ENCODE results near the gene BMP5.

GRCh38 chr6:55729665-55730064 lies 145.7 kb downstream of the BMP5 start:
- TF ChIP-seq CTCF (IDR thresholded peaks at IDR 0.05; ENCODE audit: low read length) (no peak), EZH2phosphoT487 (IDR thresholded peaks at IDR 0.05; ENCODE audit: low read length) (no peak)

Data from MM.1S (cell line).